GM23338 (cell line): ENCODE measurements around the gene SLF2. TPM values are rescaled to one million over a fixed set of nuclear protein-coding genes. Genes with fewer than 3 reads are reported as not detected.

ENCODE experiments used
- ATAC-seq: fragments of 200-7000 bp; cut with Tn5 transposase; 3 replicates; pipeline ENCODE4 v1.9.1; 2020
- DNase-seq: peaks from one replicate; pipeline ENCODE4 v3.0.0-alpha.2; 2015; ENCODE audit warnings: low spot score
- H2AFZ ChIP-seq: fragments of 200-600 bp; sonication (generic); 2 replicates; pipeline ENCODE4 v1.8.0; 2016; ENCODE audit warnings: antibody characterized with exemption, mild to moderate bottlenecking, moderate library complexity
- H3F3A ChIP-seq: fragments of 200-600 bp; sonication (generic); replicated peaks from 2 replicates; pipeline ENCODE4 v1.8.0; 2017; ENCODE audit warnings: antibody characterized with exemption, mixed run types, low read depth
- H3K27ac ChIP-seq: fragments of 200-600 bp; sonication (generic); 2 replicates; pipeline ENCODE4 v1.6.1; 2016; ENCODE audit warnings: low read depth
- H3K27me3 ChIP-seq: fragments of 200-600 bp; sonication (generic); 2 replicates; pipeline ENCODE4 v1.8.0; 2016; ENCODE audit warnings: mild to moderate bottlenecking, mixed run types, moderate library complexity; ENCODE audit not compliant: insufficient read depth
- H3K36me3 ChIP-seq: fragments of 200-600 bp; sonication (generic); 2 replicates; pipeline ENCODE4 v1.8.0; 2016; ENCODE audit warnings: mild to moderate bottlenecking; ENCODE audit not compliant: insufficient read depth
- H3K4me1 ChIP-seq: fragments of 200-600 bp; sonication (generic); 2 replicates; pipeline ENCODE4 v1.8.0; 2016; ENCODE audit warnings: mild to moderate bottlenecking, moderate library complexity; ENCODE audit not compliant: insufficient read depth
- H3K4me2 ChIP-seq: fragments of 200-600 bp; sonication (generic); 2 replicates; pipeline ENCODE4 v1.7.1; 2017; ENCODE audit warnings: mixed run types
- H3K4me3 ChIP-seq: fragments of 200-600 bp; sonication (generic); 2 replicates; pipeline ENCODE4 v1.6.1; 2016; ENCODE audit warnings: mixed run types
- H3K79me2 ChIP-seq: fragments of 200-600 bp; sonication (generic); replicated peaks from 2 replicates; pipeline ENCODE4 v1.8.0; 2017; ENCODE audit warnings: mild to moderate bottlenecking; ENCODE audit not compliant: insufficient read depth
- H3K9me2 ChIP-seq: fragments of 200-600 bp; sonication (generic); 2 replicates; pipeline ENCODE4 v1.8.0; 2017; ENCODE audit not compliant: insufficient read depth
- H4K20me1 ChIP-seq: fragments of 200-600 bp; sonication (generic); replicated peaks from 2 replicates; pipeline ENCODE4 v1.8.0; 2017; ENCODE audit warnings: mild to moderate bottlenecking; ENCODE audit not compliant: insufficient read depth
- H3K27ac Mint-ChIP-seq: 2 replicates; pipeline ENCODE4 v1.8.0; 2020; ENCODE audit warnings: inconsistent platforms, mild to moderate bottlenecking, moderate library complexity, mixed read lengths
- H3K27me3 Mint-ChIP-seq: 3 replicates; pipeline ENCODE4 v1.8.0; 2022; ENCODE audit warnings: low read depth, mild to moderate bottlenecking, moderate library complexity, mixed read lengths, inconsistent platforms; ENCODE audit not compliant: insufficient read depth, poor library complexity
- H3K36me3 Mint-ChIP-seq: 3 replicates; pipeline ENCODE4 v1.8.0; 2021; ENCODE audit warnings: low read depth, mild to moderate bottlenecking, inconsistent platforms, moderate library complexity, mixed read lengths
- H3K4me1 Mint-ChIP-seq: 3 replicates; pipeline ENCODE4 v1.8.0; 2020; ENCODE audit warnings: mild to moderate bottlenecking, inconsistent platforms, mixed read lengths
- H3K4me3 Mint-ChIP-seq: 3 replicates; pipeline ENCODE4 v1.8.0; 2021; ENCODE audit warnings: moderate library complexity, mild to moderate bottlenecking, inconsistent platforms, mixed read lengths
- H3K9me3 Mint-ChIP-seq: 3 replicates; pipeline ENCODE4 v1.8.0; 2020; ENCODE audit warnings: moderate library complexity, mild to moderate bottlenecking, inconsistent platforms, mixed read lengths
- CREB1 ChIP-seq: fragments of 250-450 bp; sonication (Bioruptor Pico); IDR thresholded peaks from 2 replicates; pipeline ENCODE4 v1.5.0; 2020; ENCODE audit warnings: low read depth, mild to moderate bottlenecking, moderate library complexity
- EZH2 ChIP-seq: fragments of 200-600 bp; sonication (generic); IDR thresholded peaks from one replicate; pipeline ENCODE4 v1.8.0; 2017; ENCODE audit warnings: antibody characterized with exemption, mild to moderate bottlenecking, low read depth; ENCODE audit not compliant: unreplicated experiment
- EZH2phosphoT487 ChIP-seq: fragments of 200-600 bp; sonication (generic); IDR thresholded peaks from one replicate; pipeline ENCODE4 v1.8.1; 2018; ENCODE audit warnings: antibody characterized with exemption; ENCODE audit not compliant: unreplicated experiment
- JUNB ChIP-seq: IDR thresholded peaks from one replicate; pipeline ENCODE4 v1.6.1; 2016; ENCODE audit warnings: antibody characterized with exemption; ENCODE audit not compliant: unreplicated experiment
- NANOG ChIP-seq: IDR thresholded peaks from 2 replicates; pipeline ENCODE4 v1.6.1; 2016; ENCODE audit warnings: antibody characterized with exemption, borderline replicate concordance
- POLR2AphosphoS5 ChIP-seq: IDR thresholded peaks from 2 replicates; pipeline ENCODE4 v1.6.1; 2016; ENCODE audit warnings: antibody characterized with exemption, low read depth
- STAT1 ChIP-seq: IDR thresholded peaks from one replicate; pipeline ENCODE4 v1.6.1; 2016; ENCODE audit warnings: antibody characterized with exemption; ENCODE audit not compliant: unreplicated experiment
- ZNF114 ChIP-seq: fragments of 250-450 bp; sonication (Bioruptor Pico); IDR thresholded peaks from 2 replicates; pipeline ENCODE4 v1.5.0; 2020; ENCODE audit warnings: mild to moderate bottlenecking, moderate library complexity
- ZNF331 ChIP-seq: fragments of 250-450 bp; sonication (Bioruptor Pico); IDR thresholded peaks from 2 replicates; pipeline ENCODE4 v1.5.0; 2020; ENCODE audit warnings: low read depth, mild to moderate bottlenecking, moderate library complexity
- polyA plus RNA-seq: library from polyadenylated mRNA; unstranded; fragments of >200 nt; fragmentation: Nextera tagmentation; extraction: Ambion mirVana; gene quantifications from 2 replicates; pipeline ENCODE4 v1.2.1, GENCODE V29; 2016
- total RNA-seq: library from RNA; depleted of rRNA; stranded (reverse); fragments of >200 nt; shearing (Covaris generic); gene quantifications from 2 replicates; pipeline ENCODE4 v1.2.3, GENCODE V29; 2014
- TF ChIP-seq, protein P1 (sequence below): IDR thresholded peaks from 2 replicates; pipeline ENCODE4 v1.6.1; 2016; ENCODE audit warnings: antibody characterized with exemption
- TF ChIP-seq, protein P2 (sequence below), 2 experiments: fragments of 200-600 bp in 1 of 2; sonication (generic) in 1 of 2; conservative IDR thresholded peaks; 2 replicates each; pipeline versions ENCODE4 v1.5.1 to v1.6.1; 2016 to 2017; ENCODE audit warnings: antibody characterized with exemption in 2 of 2, low read depth in 2 of 2, mild to moderate bottlenecking in 2 of 2, moderate library complexity in 1 of 2
- TF ChIP-seq, protein P3 (sequence below): IDR thresholded peaks from one replicate; pipeline ENCODE4 v1.6.1; 2018; ENCODE audit warnings: antibody characterized with exemption; ENCODE audit not compliant: unreplicated experiment
- TF ChIP-seq, protein P4 (sequence below): fragments of 250-450 bp; sonication (Bioruptor Pico); IDR thresholded peaks from 2 replicates; pipeline ENCODE4 v1.5.0; 2020; ENCODE audit warnings: mild to moderate bottlenecking, moderate library complexity

SLF2 gene
- total and polyA plus RNA-seq, 2 experiments from 2014 or later, result 13.6 to 22.1 TPM

DNA sequence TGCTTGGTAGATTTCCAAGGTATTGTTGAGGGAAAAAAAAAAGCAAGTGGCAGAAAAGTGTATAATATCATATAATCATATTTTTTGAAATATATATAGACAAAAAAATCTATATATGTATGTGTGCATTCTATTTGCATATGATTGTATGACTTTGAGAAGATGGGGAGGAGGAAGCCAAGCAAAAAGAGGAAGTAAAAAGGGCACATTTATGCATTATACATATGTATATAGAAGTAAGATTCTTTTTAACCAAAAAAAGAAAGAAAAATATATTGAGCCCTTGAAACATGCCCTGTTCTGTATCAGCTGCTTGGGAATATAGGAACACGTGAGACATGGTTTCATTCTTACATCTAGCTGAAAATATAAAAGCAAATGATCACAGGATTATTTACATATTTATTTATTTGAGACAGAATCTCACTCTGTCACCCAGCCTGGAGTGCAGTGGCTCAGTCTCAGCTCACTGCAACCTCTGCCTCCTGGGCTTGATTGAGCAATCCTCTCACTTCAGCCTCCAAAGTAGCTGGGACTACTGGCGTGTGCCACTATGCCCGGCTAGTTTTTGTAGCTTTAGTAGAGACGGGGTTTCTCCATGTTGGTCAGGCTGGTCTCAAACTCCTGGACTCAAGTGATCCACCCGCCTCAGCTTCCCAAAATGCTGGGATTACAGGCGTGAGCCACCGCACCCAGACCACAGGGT, 18.0 kb upstream of the SLF2 start:
- no peak for ATAC-seq
- DNase-seq, result no peak

More for the DNA sequence above, 18.0 kb upstream of the SLF2 start:
- Histone ChIP-seq H3K36me3 (no peaks in the 10 kb centered on the region), H3K4me2 (no peak overlapping the region), H3K4me1 (peaks cover 11% of the 10 kb centered on the region), H4K20me1 (no peaks in the 10 kb centered on the region), H3K9me2 (no peaks in the 10 kb centered on the region), H3K79me2 (no peaks in the 10 kb centered on the region), H3K27me3 (peaks cover 3% of the 10 kb centered on the region; the same call in 1 of the 2 replicates), H2AFZ (peak overlapping the region; percentile 47; the same call in 1 of the 2 replicates), H3F3A (no peaks in the 10 kb centered on the region), H3K4me3 (no peak overlapping the region), H3K27ac (no peak overlapping the region)
- H3K4me1 Mint-ChIP-seq, result peaks cover 13% of the 10 kb centered on the region
- no peak overlapping the region for H3K4me3 Mint-ChIP-seq
- no peaks in the 10 kb centered on the region for H3K36me3 Mint-ChIP-seq
- H3K27ac Mint-ChIP-seq, result no peak overlapping the region
- TF ChIP-seq CREB1 (CRISPR knock-in tag), result no peak
- TF ChIP-seq, protein P1, sequence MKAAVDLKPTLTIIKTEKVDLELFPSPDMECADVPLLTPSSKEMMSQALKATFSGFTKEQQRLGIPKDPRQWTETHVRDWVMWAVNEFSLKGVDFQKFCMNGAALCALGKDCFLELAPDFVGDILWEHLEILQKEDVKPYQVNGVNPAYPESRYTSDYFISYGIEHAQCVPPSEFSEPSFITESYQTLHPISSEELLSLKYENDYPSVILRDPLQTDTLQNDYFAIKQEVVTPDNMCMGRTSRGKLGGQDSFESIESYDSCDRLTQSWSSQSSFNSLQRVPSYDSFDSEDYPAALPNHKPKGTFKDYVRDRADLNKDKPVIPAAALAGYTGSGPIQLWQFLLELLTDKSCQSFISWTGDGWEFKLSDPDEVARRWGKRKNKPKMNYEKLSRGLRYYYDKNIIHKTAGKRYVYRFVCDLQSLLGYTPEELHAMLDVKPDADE, result no peak
- TF ChIP-seq NANOG, result no peak
- TF ChIP-seq STAT1, result no peak
- TF ChIP-seq, protein P2, sequence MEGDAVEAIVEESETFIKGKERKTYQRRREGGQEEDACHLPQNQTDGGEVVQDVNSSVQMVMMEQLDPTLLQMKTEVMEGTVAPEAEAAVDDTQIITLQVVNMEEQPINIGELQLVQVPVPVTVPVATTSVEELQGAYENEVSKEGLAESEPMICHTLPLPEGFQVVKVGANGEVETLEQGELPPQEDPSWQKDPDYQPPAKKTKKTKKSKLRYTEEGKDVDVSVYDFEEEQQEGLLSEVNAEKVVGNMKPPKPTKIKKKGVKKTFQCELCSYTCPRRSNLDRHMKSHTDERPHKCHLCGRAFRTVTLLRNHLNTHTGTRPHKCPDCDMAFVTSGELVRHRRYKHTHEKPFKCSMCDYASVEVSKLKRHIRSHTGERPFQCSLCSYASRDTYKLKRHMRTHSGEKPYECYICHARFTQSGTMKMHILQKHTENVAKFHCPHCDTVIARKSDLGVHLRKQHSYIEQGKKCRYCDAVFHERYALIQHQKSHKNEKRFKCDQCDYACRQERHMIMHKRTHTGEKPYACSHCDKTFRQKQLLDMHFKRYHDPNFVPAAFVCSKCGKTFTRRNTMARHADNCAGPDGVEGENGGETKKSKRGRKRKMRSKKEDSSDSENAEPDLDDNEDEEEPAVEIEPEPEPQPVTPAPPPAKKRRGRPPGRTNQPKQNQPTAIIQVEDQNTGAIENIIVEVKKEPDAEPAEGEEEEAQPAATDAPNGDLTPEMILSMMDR (conservative IDR thresholded peaks at IDR 0.05; ENCODE audit: low read depth in 2 of 2), result no peak
- TF ChIP-seq ZNF114, result no peak
- no peak for TF ChIP-seq EZH2phosphoT487
- no peak for TF ChIP-seq JUNB
- TF ChIP-seq, protein P3, sequence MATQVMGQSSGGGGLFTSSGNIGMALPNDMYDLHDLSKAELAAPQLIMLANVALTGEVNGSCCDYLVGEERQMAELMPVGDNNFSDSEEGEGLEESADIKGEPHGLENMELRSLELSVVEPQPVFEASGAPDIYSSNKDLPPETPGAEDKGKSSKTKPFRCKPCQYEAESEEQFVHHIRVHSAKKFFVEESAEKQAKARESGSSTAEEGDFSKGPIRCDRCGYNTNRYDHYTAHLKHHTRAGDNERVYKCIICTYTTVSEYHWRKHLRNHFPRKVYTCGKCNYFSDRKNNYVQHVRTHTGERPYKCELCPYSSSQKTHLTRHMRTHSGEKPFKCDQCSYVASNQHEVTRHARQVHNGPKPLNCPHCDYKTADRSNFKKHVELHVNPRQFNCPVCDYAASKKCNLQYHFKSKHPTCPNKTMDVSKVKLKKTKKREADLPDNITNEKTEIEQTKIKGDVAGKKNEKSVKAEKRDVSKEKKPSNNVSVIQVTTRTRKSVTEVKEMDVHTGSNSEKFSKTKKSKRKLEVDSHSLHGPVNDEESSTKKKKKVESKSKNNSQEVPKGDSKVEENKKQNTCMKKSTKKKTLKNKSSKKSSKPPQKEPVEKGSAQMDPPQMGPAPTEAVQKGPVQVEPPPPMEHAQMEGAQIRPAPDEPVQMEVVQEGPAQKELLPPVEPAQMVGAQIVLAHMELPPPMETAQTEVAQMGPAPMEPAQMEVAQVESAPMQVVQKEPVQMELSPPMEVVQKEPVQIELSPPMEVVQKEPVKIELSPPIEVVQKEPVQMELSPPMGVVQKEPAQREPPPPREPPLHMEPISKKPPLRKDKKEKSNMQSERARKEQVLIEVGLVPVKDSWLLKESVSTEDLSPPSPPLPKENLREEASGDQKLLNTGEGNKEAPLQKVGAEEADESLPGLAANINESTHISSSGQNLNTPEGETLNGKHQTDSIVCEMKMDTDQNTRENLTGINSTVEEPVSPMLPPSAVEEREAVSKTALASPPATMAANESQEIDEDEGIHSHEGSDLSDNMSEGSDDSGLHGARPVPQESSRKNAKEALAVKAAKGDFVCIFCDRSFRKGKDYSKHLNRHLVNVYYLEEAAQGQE, result no peak
- no peak for TF ChIP-seq ZNF331 (CRISPR knock-in tag)
- no peak for TF ChIP-seq POLR2AphosphoS5
- TF ChIP-seq EZH2, result no peak
- TF ChIP-seq, protein P4, sequence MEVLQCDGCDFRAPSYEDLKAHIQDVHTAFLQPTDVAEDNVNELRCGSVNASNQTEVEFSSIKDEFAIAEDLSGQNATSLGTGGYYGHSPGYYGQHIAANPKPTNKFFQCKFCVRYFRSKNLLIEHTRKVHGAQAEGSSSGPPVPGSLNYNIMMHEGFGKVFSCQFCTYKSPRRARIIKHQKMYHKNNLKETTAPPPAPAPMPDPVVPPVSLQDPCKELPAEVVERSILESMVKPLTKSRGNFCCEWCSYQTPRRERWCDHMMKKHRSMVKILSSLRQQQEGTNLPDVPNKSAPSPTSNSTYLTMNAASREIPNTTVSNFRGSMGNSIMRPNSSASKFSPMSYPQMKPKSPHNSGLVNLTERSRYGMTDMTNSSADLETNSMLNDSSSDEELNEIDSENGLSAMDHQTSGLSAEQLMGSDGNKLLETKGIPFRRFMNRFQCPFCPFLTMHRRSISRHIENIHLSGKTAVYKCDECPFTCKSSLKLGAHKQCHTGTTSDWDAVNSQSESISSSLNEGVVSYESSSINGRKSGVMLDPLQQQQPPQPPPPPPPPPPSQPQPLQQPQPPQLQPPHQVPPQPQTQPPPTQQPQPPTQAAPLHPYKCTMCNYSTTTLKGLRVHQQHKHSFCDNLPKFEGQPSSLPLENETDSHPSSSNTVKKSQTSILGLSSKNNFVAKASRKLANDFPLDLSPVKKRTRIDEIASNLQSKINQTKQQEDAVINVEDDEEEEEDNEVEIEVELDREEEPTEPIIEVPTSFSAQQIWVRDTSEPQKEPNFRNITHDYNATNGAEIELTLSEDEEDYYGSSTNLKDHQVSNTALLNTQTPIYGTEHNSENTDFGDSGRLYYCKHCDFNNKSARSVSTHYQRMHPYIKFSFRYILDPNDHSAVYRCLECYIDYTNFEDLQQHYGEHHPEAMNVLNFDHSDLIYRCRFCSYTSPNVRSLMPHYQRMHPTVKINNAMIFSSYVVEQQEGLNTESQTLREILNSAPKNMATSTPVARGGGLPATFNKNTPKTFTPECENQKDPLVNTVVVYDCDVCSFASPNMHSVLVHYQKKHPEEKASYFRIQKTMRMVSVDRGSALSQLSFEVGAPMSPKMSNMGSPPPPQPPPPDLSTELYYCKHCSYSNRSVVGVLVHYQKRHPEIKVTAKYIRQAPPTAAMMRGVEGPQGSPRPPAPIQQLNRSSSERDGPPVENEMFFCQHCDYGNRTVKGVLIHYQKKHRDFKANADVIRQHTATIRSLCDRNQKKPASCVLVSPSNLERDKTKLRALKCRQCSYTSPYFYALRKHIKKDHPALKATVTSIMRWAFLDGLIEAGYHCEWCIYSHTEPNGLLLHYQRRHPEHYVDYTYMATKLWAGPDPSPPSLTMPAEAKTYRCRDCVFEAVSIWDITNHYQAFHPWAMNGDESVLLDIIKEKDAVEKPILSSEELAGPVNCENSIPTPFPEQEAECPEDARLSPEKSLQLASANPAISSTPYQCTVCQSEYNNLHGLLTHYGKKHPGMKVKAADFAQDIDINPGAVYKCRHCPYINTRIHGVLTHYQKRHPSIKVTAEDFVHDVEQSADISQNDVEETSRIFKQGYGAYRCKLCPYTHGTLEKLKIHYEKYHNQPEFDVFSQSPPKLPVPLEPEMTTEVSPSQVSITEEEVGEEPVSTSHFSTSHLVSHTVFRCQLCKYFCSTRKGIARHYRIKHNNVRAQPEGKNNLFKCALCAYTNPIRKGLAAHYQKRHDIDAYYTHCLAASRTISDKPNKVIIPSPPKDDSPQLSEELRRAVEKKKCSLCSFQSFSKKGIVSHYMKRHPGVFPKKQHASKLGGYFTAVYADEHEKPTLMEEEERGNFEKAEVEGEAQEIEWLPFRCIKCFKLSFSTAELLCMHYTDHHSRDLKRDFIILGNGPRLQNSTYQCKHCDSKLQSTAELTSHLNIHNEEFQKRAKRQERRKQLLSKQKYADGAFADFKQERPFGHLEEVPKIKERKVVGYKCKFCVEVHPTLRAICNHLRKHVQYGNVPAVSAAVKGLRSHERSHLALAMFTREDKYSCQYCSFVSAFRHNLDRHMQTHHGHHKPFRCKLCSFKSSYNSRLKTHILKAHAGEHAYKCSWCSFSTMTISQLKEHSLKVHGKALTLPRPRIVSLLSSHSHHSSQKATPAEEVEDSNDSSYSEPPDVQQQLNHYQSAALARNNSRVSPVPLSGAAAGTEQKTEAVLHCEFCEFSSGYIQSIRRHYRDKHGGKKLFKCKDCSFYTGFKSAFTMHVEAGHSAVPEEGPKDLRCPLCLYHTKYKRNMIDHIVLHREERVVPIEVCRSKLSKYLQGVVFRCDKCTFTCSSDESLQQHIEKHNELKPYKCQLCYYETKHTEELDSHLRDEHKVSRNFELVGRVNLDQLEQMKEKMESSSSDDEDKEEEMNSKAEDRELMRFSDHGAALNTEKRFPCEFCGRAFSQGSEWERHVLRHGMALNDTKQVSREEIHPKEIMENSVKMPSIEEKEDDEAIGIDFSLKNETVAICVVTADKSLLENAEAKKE (CRISPR knock-in tag), result no peak
- H3K9me3 Mint-ChIP-seq, result no peaks in the 10 kb centered on the region
- peaks cover 10% of the 10 kb centered on the region for H3K27me3 Mint-ChIP-seq
